Measurements from ENCODE around the gene ORM2.
A peak's percentile ranks its signal among the peaks of the same experiment; 100 is the strongest.
"Not testable (repeated sequence)": the region's sequence is repeated elsewhere in the genome, so short reads cannot be mapped to it uniquely, and the experiment has no call there.

Gene ORM2

DNA sequence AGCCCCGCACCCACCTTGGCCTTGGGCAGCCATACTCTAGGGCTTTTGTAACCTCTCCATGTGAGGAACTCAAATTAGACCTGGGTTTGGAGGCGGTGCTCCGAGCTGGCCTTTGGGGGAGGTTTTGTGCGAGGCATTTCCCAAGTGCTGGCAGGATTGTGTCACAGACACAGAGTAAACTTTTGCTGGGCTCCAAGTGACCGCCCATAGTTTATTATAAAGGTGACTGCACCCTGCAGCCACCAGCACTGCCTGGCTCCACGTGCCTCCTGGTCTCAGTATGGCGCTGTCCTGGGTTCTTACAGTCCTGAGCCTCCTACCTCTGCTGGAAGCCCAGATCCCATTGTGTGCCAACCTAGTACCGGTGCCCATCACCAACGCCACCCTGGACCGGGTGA is at the start of gene ORM2:
Gene ORM2, plus strand, starts transcription at position 245 of the 398 bp plus-strand sequence. Its CDS starts 36 bp downstream, at position 281.
- not testable (repeated sequence) for DNase-seq (ENCODE audit: low read depth)

- no peak for DNase-seq (ENCODE audit: low read depth)
These were observed 48.8 kb upstream of the ORM2 start for GRCh38 chr9:114280636-114281472.

- no peak for DNase-seq (ENCODE audit: low read depth)
These were observed 48.1 kb upstream of the ORM2 start for GRCh38 chr9:114281473-114282103.

- no peak for DNase-seq (ENCODE audit: low read depth)
These were observed 47.6 kb upstream of the ORM2 start for GRCh38 chr9:114282104-114282485.

GRCh38 chr9:114282507-114282906 is 47.2 kb upstream of the ORM2 start:
- no peak for DNase-seq (ENCODE audit: low read depth)

GRCh38 chr9:114282926-114283325 is 46.7 kb upstream of the ORM2 start:
- no peak for DNase-seq (ENCODE audit: low read depth)

- no peak for DNase-seq (ENCODE audit: low read depth)
These were observed 46.0 kb upstream of the ORM2 start for GRCh38 chr9:114283551-114284111.

GRCh38 chr9:114284316-114285060 is 45.2 kb upstream of the ORM2 start:
- no peak for DNase-seq (ENCODE audit: low read depth)

- no peak for DNase-seq (ENCODE audit: low read depth)
These were observed 44.4 kb upstream of the ORM2 start for GRCh38 chr9:114285166-114285867.

GRCh38 chr9:114286146-114286679 is 43.5 kb upstream of the ORM2 start:
- no peak for DNase-seq (ENCODE audit: low read depth)

GRCh38 chr9:114287001-114287762 is 42.5 kb upstream of the ORM2 start:
- DNase-seq (ENCODE audit: low read depth): no peak

DNA sequence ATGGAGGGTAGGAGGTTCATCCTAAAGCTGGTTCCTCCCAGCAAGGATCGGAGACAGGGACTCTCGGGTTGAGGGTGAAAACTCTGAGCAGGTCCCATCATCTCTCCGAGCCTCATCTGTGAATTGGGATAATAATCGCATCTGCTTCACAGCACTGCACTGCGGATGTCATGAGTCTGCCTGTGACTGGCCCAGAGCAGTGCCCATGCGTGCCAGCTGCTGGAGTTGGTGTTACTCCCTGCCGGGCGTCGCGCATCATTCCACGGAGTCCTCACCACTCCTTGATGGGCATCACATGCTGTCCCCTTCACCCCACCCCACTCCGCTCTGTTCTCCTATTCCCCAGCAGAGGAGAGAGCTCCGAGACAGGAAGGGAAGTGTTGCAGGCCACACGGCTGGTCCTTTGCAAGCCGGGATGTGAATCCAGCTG is 41.9 kb upstream of the ORM2 start:
- DNase-seq (ENCODE audit: low read depth): no peak

GRCh38 chr9:114288193-114289091 is 41.2 kb upstream of the ORM2 start:
- DNase-seq (ENCODE audit: low read depth): no peak

DNA sequence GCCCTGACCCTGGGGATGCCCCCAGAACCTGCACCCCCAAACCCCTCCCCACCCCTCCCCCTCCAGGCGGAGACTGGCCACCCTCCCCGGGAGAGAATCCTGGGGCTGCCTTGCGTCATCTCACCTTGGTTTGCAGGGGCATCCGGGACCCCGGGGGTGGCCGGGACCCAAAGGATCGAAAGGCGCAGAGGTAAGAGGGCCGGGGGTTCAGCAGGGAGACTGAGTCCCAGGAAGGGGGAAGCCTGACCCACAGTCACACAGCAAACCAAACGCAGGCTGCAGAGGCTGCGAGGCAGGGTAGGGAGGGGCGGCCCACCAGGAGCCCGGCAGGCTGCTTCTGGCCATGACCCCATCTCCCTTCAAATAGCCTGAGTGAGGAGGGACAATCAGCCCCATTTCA is 40.6 kb upstream of the ORM2 start:
- no peak for DNase-seq (ENCODE audit: low read depth)

- no peak for DNase-seq (ENCODE audit: low read depth)
These were observed 39.8 kb upstream of the ORM2 start for GRCh38 chr9:114289571-114290481.

DNA sequence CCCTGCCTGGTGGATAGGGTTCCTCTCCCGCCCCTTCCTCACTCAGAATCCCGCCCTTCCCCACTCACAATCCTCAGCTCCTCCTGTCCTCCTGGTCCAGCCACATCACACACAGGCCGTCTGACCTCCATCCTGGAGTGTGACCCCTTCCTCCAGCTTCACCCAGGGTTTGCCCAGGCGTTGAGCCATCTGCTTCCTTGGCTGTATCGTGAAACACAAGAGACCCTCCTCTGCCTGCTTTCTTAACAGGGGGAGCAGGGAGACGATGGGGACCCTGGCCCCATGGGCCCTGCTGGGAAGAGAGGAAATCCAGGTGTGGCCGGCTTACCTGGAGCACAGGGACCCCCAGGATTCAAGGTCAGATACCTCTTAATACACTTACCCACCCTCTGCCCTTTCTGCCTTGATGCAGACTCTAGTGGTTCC is 39.1 kb upstream of the ORM2 start:
- DNase-seq (ENCODE audit: low read depth): no peak

- peak; percentile 37 for DNase-seq (ENCODE audit: low read depth)
These were observed 38.6 kb upstream of the ORM2 start for GRCh38 chr9:114291064-114291474.

DNA sequence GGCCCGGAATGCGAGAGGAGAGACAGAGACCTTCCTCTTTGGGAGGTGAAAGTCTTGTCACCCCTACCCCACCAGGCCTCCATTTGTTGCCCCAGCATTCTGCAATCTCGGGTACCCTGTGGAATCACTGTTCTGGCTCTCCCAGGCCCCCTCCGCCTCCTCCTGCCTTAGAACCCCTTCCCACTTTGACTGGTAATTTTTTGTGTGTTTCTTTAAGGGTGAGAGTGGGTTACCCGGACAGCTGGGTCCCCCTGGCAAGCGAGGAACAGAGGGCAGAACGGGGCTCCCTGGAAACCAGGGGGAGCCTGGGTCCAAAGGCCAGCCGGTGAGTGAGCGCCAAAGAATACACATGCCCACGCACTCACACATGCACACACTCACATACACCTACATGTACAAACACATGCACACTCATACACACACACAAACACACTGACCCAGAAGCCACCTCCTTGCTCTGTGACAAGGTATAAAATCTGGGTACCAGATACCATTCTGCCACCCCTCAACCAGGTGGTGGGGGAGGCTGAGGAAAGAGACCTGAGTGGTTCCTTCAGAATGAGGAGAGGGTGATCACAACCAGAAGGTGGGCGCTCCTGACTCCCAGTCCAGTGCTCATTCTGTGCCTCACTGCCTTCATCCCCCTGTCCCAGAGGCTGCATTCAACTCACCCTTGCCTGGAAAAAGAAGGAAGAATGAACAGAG is 37.6 kb upstream of the ORM2 start:
- DNase-seq (ENCODE audit: low read depth): no peak
